Measurements from ENCODE around the gene TYW5.

DNA sequence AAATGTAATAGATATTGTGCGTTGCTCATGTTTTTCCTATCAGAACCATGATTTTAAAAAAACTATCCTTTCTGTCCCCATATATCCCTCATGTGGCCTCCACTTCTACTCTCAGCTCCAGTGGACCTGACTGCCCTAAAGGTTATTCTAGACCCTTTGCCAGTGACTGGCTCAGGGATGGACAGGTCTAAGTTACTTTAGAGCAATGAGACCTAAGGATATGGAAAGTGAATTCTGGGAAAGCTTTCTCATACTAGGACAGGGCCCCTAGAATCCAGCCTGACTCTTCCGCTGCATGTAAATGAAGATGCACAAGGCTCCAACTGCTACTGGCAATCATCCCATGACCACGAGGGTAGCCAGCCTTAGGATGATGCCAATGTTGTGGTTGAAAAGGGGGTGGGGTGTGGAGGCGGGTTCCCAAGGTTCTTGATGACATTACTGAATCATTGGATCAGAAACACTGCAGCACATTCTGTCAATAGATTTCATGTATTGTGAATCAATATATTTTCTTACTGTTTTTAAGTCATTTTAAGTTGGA lies 22.9 kb downstream of the TYW5 start:
- TF ChIP-seq, protein P1, sequence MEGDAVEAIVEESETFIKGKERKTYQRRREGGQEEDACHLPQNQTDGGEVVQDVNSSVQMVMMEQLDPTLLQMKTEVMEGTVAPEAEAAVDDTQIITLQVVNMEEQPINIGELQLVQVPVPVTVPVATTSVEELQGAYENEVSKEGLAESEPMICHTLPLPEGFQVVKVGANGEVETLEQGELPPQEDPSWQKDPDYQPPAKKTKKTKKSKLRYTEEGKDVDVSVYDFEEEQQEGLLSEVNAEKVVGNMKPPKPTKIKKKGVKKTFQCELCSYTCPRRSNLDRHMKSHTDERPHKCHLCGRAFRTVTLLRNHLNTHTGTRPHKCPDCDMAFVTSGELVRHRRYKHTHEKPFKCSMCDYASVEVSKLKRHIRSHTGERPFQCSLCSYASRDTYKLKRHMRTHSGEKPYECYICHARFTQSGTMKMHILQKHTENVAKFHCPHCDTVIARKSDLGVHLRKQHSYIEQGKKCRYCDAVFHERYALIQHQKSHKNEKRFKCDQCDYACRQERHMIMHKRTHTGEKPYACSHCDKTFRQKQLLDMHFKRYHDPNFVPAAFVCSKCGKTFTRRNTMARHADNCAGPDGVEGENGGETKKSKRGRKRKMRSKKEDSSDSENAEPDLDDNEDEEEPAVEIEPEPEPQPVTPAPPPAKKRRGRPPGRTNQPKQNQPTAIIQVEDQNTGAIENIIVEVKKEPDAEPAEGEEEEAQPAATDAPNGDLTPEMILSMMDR (IDR thresholded peaks at IDR 0.05), result no peak
- TF ChIP-seq POLR2A (IDR thresholded peaks at IDR 0.05), result no peak

Data from testis (tissue), 2 donors.